Erythroblast (primary cell): Measurements from ENCODE around the gene NUDT13.
A peak's percentile ranks its signal among the peaks of the same experiment; 100 is the strongest.
"Not testable (repeated sequence)": the region's sequence is repeated elsewhere in the genome, so short reads cannot be mapped to it uniquely, and the experiment has no call there.

Experiments used
- DNase-seq, 2 experiments: peaks; one replicate each; lab custom pipeline; 2025; lab: John Stamatoyannopoulos, UW
- GATA1 ChIP-seq: IDR thresholded peaks from 2 replicates; pipeline ENCODE4 v1.6.1; 2011; ENCODE audit warnings: low read depth, mild to moderate bottlenecking, control low read depth, low read length, moderate library complexity
- POLR2A ChIP-seq: IDR thresholded peaks from 2 replicates; pipeline ENCODE4 v1.6.1; 2011; ENCODE audit warnings: mild to moderate bottlenecking, low read length

The NUDT13 gene

GRCh38 chr10:73093922-73094850, 16.1 kb upstream of the NUDT13 start:
- DNase-seq = peak; percentile 26 to 35
- TF ChIP-seq POLR2A (no peak), GATA1 (no peak)

- TF ChIP-seq GATA1 (no peak), POLR2A (no peak)
- no peak for DNase-seq
These were observed 15.2 kb upstream of the NUDT13 start for GRCh38 chr10:73094986-73095480.

GRCh38 chr10:73095481-73096021, 14.7 kb upstream of the NUDT13 start:
- peak; percentile 47 to 62 for DNase-seq
- TF ChIP-seq GATA1 = no peak
- TF ChIP-seq POLR2A = no peak

GRCh38 chr10:73096041-73096448, 14.2 kb upstream of the NUDT13 start:
- no peak for TF ChIP-seq GATA1
- TF ChIP-seq POLR2A = no peak

GRCh38 chr10:73096449-73097304, 13.6 kb upstream of the NUDT13 start, which contains the start of gene P4HA1:
Gene P4HA1, minus strand, starts transcription at chr10:73096866. Its CDS starts 21,983 bp downstream, at chr10:73074883.
- no peak for TF ChIP-seq GATA1
- peak; percentile 94 for TF ChIP-seq POLR2A
- peak; percentile 97 to 98 for DNase-seq

More at GRCh38 chr10:73096041-73096448, 14.2 kb upstream of the NUDT13 start:
- peak; percentile 77 to 78 for DNase-seq

GRCh38 chr10:73097305-73097670, 13.0 kb upstream of the NUDT13 start:
- DNase-seq = no peak
- TF ChIP-seq GATA1 (no peak), POLR2A (no peak)

- no peak for DNase-seq
These were observed 11.1 kb upstream of the NUDT13 start for GRCh38 chr10:73099141-73099540.

GRCh38 chr10:73106301-73106700, 4.0 kb upstream of the NUDT13 start:
- DNase-seq = no peak

More at GRCh38 chr10:73099141-73099540, 11.1 kb upstream of the NUDT13 start:
- TF ChIP-seq POLR2A (no peak), GATA1 (no peak)

GRCh38 chr10:73109248-73109652, 1.0 kb upstream of the NUDT13 start:
- DNase-seq = not testable (repeated sequence)

More at GRCh38 chr10:73106301-73106700, 4.0 kb upstream of the NUDT13 start:
- TF ChIP-seq GATA1 (no peak), POLR2A (no peak)

GRCh38 chr10:73112032-73112431, 1.8 kb downstream of the NUDT13 start:
- not testable (repeated sequence) for DNase-seq

- DNase-seq = no peak
- TF ChIP-seq GATA1 (no peak), POLR2A (no peak)
These were observed 3.3 kb downstream of the NUDT13 start for GRCh38 chr10:73113551-73113950.

- TF ChIP-seq POLR2A (no peak), GATA1 (no peak)
- no peak for DNase-seq
These were observed 5.8 kb downstream of the NUDT13 start for GRCh38 chr10:73116017-73116416.

- TF ChIP-seq GATA1 (no peak), POLR2A (no peak)
- DNase-seq = no peak
These were observed 7.9 kb downstream of the NUDT13 start for GRCh38 chr10:73117976-73118743.
